Omental fat pad (tissue), 4 donors: ENCODE data around the gene SNAI3. TPM values are rescaled to one million over a fixed set of nuclear protein-coding genes. Genes with fewer than 3 reads are reported as not detected.

Experiments used
- ATAC-seq: fragments of 150-250 bp; one replicate; pipeline ENCODE4 v1.9.1; 2016; ENCODE audit warnings: mild to moderate bottlenecking, moderate library complexity; ENCODE audit not compliant: low FRiP score
- DNase-seq: peaks from one replicate; pipeline ENCODE4 v3.0.0-alpha.2; 2019; ENCODE audit warnings: low spot score
- CTCF ChIP-seq, 3 donors: fragments of 450-650 bp; IDR thresholded peaks; one replicate each; pipeline ENCODE4 v1.5.1; 2016 to 2017; ENCODE audit warnings: antibody characterized with exemption in 3 of 3, mild to moderate bottlenecking in 3 of 3, moderate library complexity in 2 of 3
- total RNA-seq, 4 donors: library from RNA; depleted of rRNA; stranded (reverse); fragments of >200 nt; gene quantifications; one replicate each; pipeline ENCODE4 v1.1.0, GENCODE V29; 2016

SNAI3 gene
- total RNA-seq, 4 donors from 2014 or later, result 0.37 to 2.3 (median 0.99) TPM

- ATAC-seq, result no peak
- DNase-seq, result no peak
- TF ChIP-seq CTCF (IDR thresholded peaks at IDR 0.05), result no peak
Measured at GRCh38 chr16:88732172-88732960, 46.1 kb upstream of the SNAI3 start.

GRCh38 chr16:88731699-88732098 is 45.4 kb upstream of the SNAI3 start:
- no peak for TF ChIP-seq CTCF (IDR thresholded peaks at IDR 0.05)
- DNase-seq (no peak), ATAC-seq (no peak)

- no peak for TF ChIP-seq CTCF (IDR thresholded peaks at IDR 0.05)
- no peak for ATAC-seq
Measured at GRCh38 chr16:88730632-88731607, 44.6 kb upstream of the SNAI3 start.

GRCh38 chr16:88727871-88728270 is 41.6 kb upstream of the SNAI3 start:
- TF ChIP-seq CTCF (IDR thresholded peaks at IDR 0.05), result no peak
- DNase-seq (no peak), ATAC-seq (no peak)

More at GRCh38 chr16:88730632-88731607, 44.6 kb upstream of the SNAI3 start:
- DNase-seq, result no peak

- ATAC-seq (no peak), DNase-seq (no peak)
- no peak for TF ChIP-seq CTCF (IDR thresholded peaks at IDR 0.05)
Measured at GRCh38 chr16:88726981-88727380, 40.7 kb upstream of the SNAI3 start.

GRCh38 chr16:88726408-88726749 is 40.1 kb upstream of the SNAI3 start:
- DNase-seq (no peak), ATAC-seq (no peak)
- TF ChIP-seq CTCF (IDR thresholded peaks at IDR 0.05), result no peak
